ENCODE data around the gene NTSR2. TPM values are rescaled to one million over a fixed set of nuclear protein-coding genes. Genes with fewer than 3 reads are reported as not detected.

Gene NTSR2
- total RNA-seq, 2 donors from 2014 or later, result not detected

- Histone ChIP-seq H3K27ac (no peak overlapping the region), H3K4me3 (no peak overlapping the region), H3K36me3 (no peaks in the 10 kb centered on the region), H3K9me3 (no peaks in the 10 kb centered on the region), H3K27me3 (no peaks in the 10 kb centered on the region), H3K4me1 (peaks cover 0 to 15% of the 10 kb centered on the region in 2 donors)
- TF ChIP-seq, protein P1, sequence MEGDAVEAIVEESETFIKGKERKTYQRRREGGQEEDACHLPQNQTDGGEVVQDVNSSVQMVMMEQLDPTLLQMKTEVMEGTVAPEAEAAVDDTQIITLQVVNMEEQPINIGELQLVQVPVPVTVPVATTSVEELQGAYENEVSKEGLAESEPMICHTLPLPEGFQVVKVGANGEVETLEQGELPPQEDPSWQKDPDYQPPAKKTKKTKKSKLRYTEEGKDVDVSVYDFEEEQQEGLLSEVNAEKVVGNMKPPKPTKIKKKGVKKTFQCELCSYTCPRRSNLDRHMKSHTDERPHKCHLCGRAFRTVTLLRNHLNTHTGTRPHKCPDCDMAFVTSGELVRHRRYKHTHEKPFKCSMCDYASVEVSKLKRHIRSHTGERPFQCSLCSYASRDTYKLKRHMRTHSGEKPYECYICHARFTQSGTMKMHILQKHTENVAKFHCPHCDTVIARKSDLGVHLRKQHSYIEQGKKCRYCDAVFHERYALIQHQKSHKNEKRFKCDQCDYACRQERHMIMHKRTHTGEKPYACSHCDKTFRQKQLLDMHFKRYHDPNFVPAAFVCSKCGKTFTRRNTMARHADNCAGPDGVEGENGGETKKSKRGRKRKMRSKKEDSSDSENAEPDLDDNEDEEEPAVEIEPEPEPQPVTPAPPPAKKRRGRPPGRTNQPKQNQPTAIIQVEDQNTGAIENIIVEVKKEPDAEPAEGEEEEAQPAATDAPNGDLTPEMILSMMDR (IDR thresholded peaks at IDR 0.05), result no peak
- DNase-seq (ENCODE audit: low spot score), result no peak
Observed at GRCh38 chr2:11683966-11684365, 14.0 kb upstream of the NTSR2 start.

- no peak for DNase-seq (ENCODE audit: low spot score)
- peaks cover 0 to 11% of the 10 kb centered on the region in 2 donors for H3K4me1 ChIP-seq
- no peaks in the 10 kb centered on the region for H3K36me3 ChIP-seq
- H3K27me3 ChIP-seq, result no peaks in the 10 kb centered on the region
- no peak overlapping the region for H3K4me3 ChIP-seq
- TF ChIP-seq, protein P1 (IDR thresholded peaks at IDR 0.05), result no peak
- no peak overlapping the region for H3K27ac ChIP-seq
- no peaks in the 10 kb centered on the region for H3K9me3 ChIP-seq
Observed at GRCh38 chr2:11683476-11683875, 13.5 kb upstream of the NTSR2 start.

- peaks cover 0 to 1% of the 10 kb centered on the region in 2 donors for H3K4me1 ChIP-seq
- H3K9me3 ChIP-seq, result no peaks in the 10 kb centered on the region
- no peak overlapping the region for H3K4me3 ChIP-seq
- no peaks in the 10 kb centered on the region for H3K27me3 ChIP-seq
- H3K27ac ChIP-seq, result no peak overlapping the region
- no peak for DNase-seq (ENCODE audit: low spot score)
- H3K36me3 ChIP-seq, result no peaks in the 10 kb centered on the region
- TF ChIP-seq, protein P1 (IDR thresholded peaks at IDR 0.05), result no peak
Observed at GRCh38 chr2:11682590-11682915, 12.6 kb upstream of the NTSR2 start.

GRCh38 chr2:11681722-11682589 lies 12.0 kb upstream of the NTSR2 start:
- H3K36me3 ChIP-seq, result no peaks in the 10 kb centered on the region
- no peak for DNase-seq (ENCODE audit: low spot score)
- peaks cover 0 to 2% of the 10 kb centered on the region in 2 donors for H3K4me1 ChIP-seq
- TF ChIP-seq, protein P1 (IDR thresholded peaks at IDR 0.05), result peak; percentile 80 to 81
- H3K9me3 ChIP-seq, result no peaks in the 10 kb centered on the region
- no peaks in the 10 kb centered on the region for H3K27me3 ChIP-seq
- H3K4me3 ChIP-seq, result no peak overlapping the region
- no peak overlapping the region for H3K27ac ChIP-seq

GRCh38 chr2:11680901-11681721 lies 11.1 kb upstream of the NTSR2 start:
- peaks cover 0 to 8% of the 10 kb centered on the region in 2 donors for H3K4me1 ChIP-seq
- no peaks in the 10 kb centered on the region for H3K9me3 ChIP-seq
- H3K4me3 ChIP-seq, result no peak overlapping the region
- TF ChIP-seq, protein P1 (IDR thresholded peaks at IDR 0.05), result no peak
- no peaks in the 10 kb centered on the region for H3K27me3 ChIP-seq
- no peak overlapping the region for H3K27ac ChIP-seq
- H3K36me3 ChIP-seq, result no peaks in the 10 kb centered on the region
- DNase-seq (ENCODE audit: low spot score), result no peak
